ENCODE measurements around the gene SEMA7A.

DNA sequence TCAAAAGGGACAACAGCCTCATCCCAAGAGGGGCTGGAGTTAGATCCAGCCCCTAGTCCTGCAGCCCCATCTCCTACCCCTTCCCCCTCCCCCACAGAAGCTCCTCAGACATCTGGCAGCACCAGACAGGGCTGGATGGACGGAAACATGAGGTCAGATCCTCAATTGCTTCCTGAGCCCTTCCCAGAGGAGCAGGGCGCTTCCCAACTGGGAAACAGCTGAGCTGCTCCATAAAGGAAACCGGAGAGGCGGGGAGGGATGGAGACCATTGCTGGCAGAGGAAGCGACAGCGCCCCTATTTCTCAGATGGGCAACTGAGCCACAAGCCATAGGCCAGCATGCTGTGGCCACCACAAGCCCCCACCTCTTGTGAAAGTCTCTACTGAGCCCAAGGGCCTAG, 48.0 kb downstream of the SEMA7A start:
- TF ChIP-seq, protein P1, sequence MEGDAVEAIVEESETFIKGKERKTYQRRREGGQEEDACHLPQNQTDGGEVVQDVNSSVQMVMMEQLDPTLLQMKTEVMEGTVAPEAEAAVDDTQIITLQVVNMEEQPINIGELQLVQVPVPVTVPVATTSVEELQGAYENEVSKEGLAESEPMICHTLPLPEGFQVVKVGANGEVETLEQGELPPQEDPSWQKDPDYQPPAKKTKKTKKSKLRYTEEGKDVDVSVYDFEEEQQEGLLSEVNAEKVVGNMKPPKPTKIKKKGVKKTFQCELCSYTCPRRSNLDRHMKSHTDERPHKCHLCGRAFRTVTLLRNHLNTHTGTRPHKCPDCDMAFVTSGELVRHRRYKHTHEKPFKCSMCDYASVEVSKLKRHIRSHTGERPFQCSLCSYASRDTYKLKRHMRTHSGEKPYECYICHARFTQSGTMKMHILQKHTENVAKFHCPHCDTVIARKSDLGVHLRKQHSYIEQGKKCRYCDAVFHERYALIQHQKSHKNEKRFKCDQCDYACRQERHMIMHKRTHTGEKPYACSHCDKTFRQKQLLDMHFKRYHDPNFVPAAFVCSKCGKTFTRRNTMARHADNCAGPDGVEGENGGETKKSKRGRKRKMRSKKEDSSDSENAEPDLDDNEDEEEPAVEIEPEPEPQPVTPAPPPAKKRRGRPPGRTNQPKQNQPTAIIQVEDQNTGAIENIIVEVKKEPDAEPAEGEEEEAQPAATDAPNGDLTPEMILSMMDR (IDR thresholded peaks at IDR 0.05), result no peak
- no peak for TF ChIP-seq POLR2A (IDR thresholded peaks at IDR 0.05)
